Mononuclear cell (primary cell): Measurements from ENCODE around the gene CHKB. TPM values are rescaled to one million over a fixed set of nuclear protein-coding genes. Genes with fewer than 3 reads are reported as not detected.

Source experiments
- H3K27me3 ChIP-seq: 2 replicates; pipeline ENCODE4 v1.6.0; 2011; ENCODE audit warnings: low read length, control low read depth; ENCODE audit not compliant: insufficient read depth
- H3K4me1 ChIP-seq: 2 replicates; pipeline ENCODE4 v1.5.1; 2011; ENCODE audit warnings: mild to moderate bottlenecking, low read length, control low read depth; ENCODE audit not compliant: insufficient read depth
- H3K4me3 ChIP-seq: 2 replicates; pipeline ENCODE4 v1.5.1; 2011; ENCODE audit warnings: mild to moderate bottlenecking, low read length, moderate library complexity
- H3K9me3 ChIP-seq: 2 replicates; pipeline ENCODE4 v1.5.1; 2011; ENCODE audit warnings: low read depth, mild to moderate bottlenecking, control low read depth, low read length
- total RNA-seq: library from RNA; depleted of rRNA; stranded (reverse); fragments of >200 nt; gene quantifications from one replicate; pipeline ENCODE4 v1.2.3, GENCODE V29; 2012

CHKB gene
- total RNA-seq, 1 donor = 40.0 TPM

- H3K4me1 ChIP-seq = peaks cover 74% of the 10 kb centered on the region
- H3K9me3 ChIP-seq = no peaks in the 10 kb centered on the region
- H3K4me3 ChIP-seq = peak within 1 kb of the TSS; percentile 94
- H3K27me3 ChIP-seq = no peaks in the 10 kb centered on the region
Observed at GRCh38 chr22:50529897-50530579, 52.6 kb downstream of the CHKB start, which contains the start of gene TYMP. Gene TYMP (minus strand): TSS chr22:50530012. CDS start chr22:50529709, 303 bp downstream.

DNA sequence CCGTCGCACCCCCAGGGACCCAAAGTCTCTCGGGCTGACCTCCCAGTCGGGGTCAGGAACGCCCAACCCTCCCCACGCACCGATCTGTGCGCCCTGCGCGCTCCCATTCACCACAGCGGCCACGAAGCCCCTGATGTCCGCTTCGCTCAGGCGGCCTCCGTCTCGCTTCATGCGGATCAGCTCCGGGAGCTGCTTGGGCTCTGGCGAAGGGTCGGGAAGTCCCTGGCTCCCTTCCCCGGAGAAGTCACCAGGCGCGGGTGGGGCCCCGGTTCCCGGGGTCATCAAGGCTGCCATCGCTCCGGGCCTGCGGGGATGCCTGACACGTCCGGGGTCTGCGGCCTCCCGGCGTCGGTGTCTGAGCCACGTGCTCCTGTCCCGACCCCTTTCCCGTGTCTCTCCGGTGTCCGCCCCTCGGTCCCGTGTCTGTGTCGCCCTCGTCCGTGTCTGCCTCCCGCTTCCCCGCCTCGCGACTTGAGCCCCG, 53.2 kb downstream of the CHKB start:
- Histone ChIP-seq H3K4me3 (peak overlapping the region; percentile 94), H3K9me3 (no peaks in the 10 kb centered on the region), H3K27me3 (no peaks in the 10 kb centered on the region), H3K4me1 (peaks cover 74% of the 10 kb centered on the region)

Other genes with a start within 250 kb of the CHKB start
- gene PPP6R2, start 239.5 kb downstream of the CHKB start, total RNA-seq = 27.5 TPM
- 63.4 TPM for gene SBF1, start 107.8 kb downstream of the CHKB start, total RNA-seq
- 0.31 TPM for gene ADM2, start 101.3 kb downstream of the CHKB start, total RNA-seq
- gene MIOX, start 96.0 kb downstream of the CHKB start, total RNA-seq = not detected
- gene LMF2, start 75.1 kb downstream of the CHKB start, total RNA-seq = 22.8 TPM
- gene NCAPH2, start 74.6 kb downstream of the CHKB start, total RNA-seq = 40.6 TPM
- 33.8 TPM for gene SCO2, start 57.3 kb downstream of the CHKB start, total RNA-seq
- gene TYMP, start 52.8 kb downstream of the CHKB start, total RNA-seq = 151 TPM
- gene KLHDC7B, start 37.0 kb downstream of the CHKB start, total RNA-seq = 1.7 TPM
- not detected for gene SYCE3, start 19.9 kb downstream of the CHKB start, total RNA-seq
- 7.2 TPM for gene CPT1B, start 4.4 kb downstream of the CHKB start, total RNA-seq
- gene MAPK8IP2, start 17.9 kb upstream of the CHKB start, total RNA-seq = 0.10 TPM
- gene ARSA, start 45.3 kb upstream of the CHKB start, total RNA-seq = 21.3 TPM
- under 0.01 TPM for gene SHANK3, start 90.0 kb upstream of the CHKB start, total RNA-seq
- not detected for gene ACR, start 155.4 kb upstream of the CHKB start, total RNA-seq
- gene RABL2B, start 200.8 kb upstream of the CHKB start, total RNA-seq = 8.2 TPM